ENCODE results near the gene CACNB4. TPM values are rescaled to one million over a fixed set of nuclear protein-coding genes. Genes with fewer than 3 reads are reported as not detected.

Gene CACNB4
- total RNA-seq, 2 experiments from 2014 or later = 0.06 to 0.76 TPM

GRCh38 chr2:152051436-152051835 is 47.4 kb downstream of the CACNB4 start:
- H3K4me1 ChIP-seq (ENCODE audit: insufficient read depth, low read length, poor library complexity, severe bottlenecking) = no peaks in the 10 kb centered on the region
- no peak overlapping the region for H3K4me3 ChIP-seq (ENCODE audit: low read depth, low read length, poor library complexity, severe bottlenecking)
- BruUV-seq (replicated peaks) = no TSS peak
- H3K4me2 ChIP-seq (ENCODE audit: low read length) = no peak overlapping the region
- H3K27ac ChIP-seq (ENCODE audit: low read depth, low read length, poor library complexity, severe bottlenecking) = no peak overlapping the region
- no peaks in the 10 kb centered on the region for H3K9me2 ChIP-seq (ENCODE audit: insufficient read depth, low read length)
- ChIA-PET POLR2A (no interaction called here), CTCF (ENCODE audit: unreplicated experiment) (no interaction called here)
- no peaks in the 10 kb centered on the region for H4K20me1 ChIP-seq (ENCODE audit: insufficient read depth, low read length)
- intact Hi-C loops (cut with micrococcal nuclease; ENCODE audit: unreplicated experiment) = no loop called here
- no peaks in the 10 kb centered on the region for H3K79me2 ChIP-seq (ENCODE audit: insufficient read depth, low read depth, low read length)
- TF ChIP-seq CTCF (conservative IDR thresholded peaks at IDR 0.05; ENCODE audit: low read length) (no peak), EZH2phosphoT487 (IDR thresholded peaks at IDR 0.05; ENCODE audit: borderline replicate concordance, low read depth, low read length) (no peak)
- no peaks in the 10 kb centered on the region for H3K9me3 ChIP-seq (ENCODE audit: low read length)
- no peaks in the 10 kb centered on the region for H3K36me3 ChIP-seq (ENCODE audit: insufficient read depth, low read length)
- DNase-seq (ENCODE audit: low spot score) = no peak
- no peak overlapping the region for H2AFZ ChIP-seq (ENCODE audit: low read length)

- CTCF ChIA-PET (ENCODE audit: unreplicated experiment) = no interaction called here
- TF ChIP-seq CTCF (conservative IDR thresholded peaks at IDR 0.05; ENCODE audit: low read length) (no peak), EZH2phosphoT487 (IDR thresholded peaks at IDR 0.05; ENCODE audit: borderline replicate concordance, low read depth, low read length) (no peak)
- Histone ChIP-seq H3K4me3 (ENCODE audit: low read depth, low read length, poor library complexity, severe bottlenecking) (no peak overlapping the region), H3K9me3 (ENCODE audit: low read length) (no peaks in the 10 kb centered on the region), H3K79me2 (ENCODE audit: insufficient read depth, low read depth, low read length) (no peaks in the 10 kb centered on the region), H3K4me1 (ENCODE audit: insufficient read depth, low read length, poor library complexity, severe bottlenecking) (no peaks in the 10 kb centered on the region), H4K20me1 (ENCODE audit: insufficient read depth, low read length) (no peaks in the 10 kb centered on the region), H2AFZ (ENCODE audit: low read length) (no peak overlapping the region), H3K36me3 (ENCODE audit: insufficient read depth, low read length) (no peaks in the 10 kb centered on the region), H3K27ac (ENCODE audit: low read depth, low read length, poor library complexity, severe bottlenecking) (no peak overlapping the region), H3K9me2 (ENCODE audit: insufficient read depth, low read length) (no peaks in the 10 kb centered on the region), H3K4me2 (ENCODE audit: low read length) (no peak overlapping the region)
- BruUV-seq (replicated peaks) = no TSS peak
- POLR2A ChIA-PET = interaction anchor here (0.7 kb wide), 2 partner anchors 10 to 426 kb away, joined by 3 read pairs; no protein-coding TSS in a partner anchor
- DNase-seq (ENCODE audit: low spot score) = no peak
- intact Hi-C loops (cut with micrococcal nuclease; ENCODE audit: unreplicated experiment) = no loop called here
These were observed 47.9 kb downstream of the CACNB4 start for GRCh38 chr2:152050915-152051314.

GRCh38 chr2:152050341-152050740 is 48.5 kb downstream of the CACNB4 start:
- Histone ChIP-seq H3K4me1 (ENCODE audit: insufficient read depth, low read length, poor library complexity, severe bottlenecking) (no peaks in the 10 kb centered on the region), H2AFZ (ENCODE audit: low read length) (no peak overlapping the region), H3K27ac (ENCODE audit: low read depth, low read length, poor library complexity, severe bottlenecking) (no peak overlapping the region), H3K79me2 (ENCODE audit: insufficient read depth, low read depth, low read length) (no peaks in the 10 kb centered on the region), H3K4me3 (ENCODE audit: low read depth, low read length, poor library complexity, severe bottlenecking) (no peak overlapping the region), H3K36me3 (ENCODE audit: insufficient read depth, low read length) (no peaks in the 10 kb centered on the region), H3K9me2 (ENCODE audit: insufficient read depth, low read length) (no peaks in the 10 kb centered on the region), H3K9me3 (ENCODE audit: low read length) (no peaks in the 10 kb centered on the region), H4K20me1 (ENCODE audit: insufficient read depth, low read length) (no peaks in the 10 kb centered on the region), H3K4me2 (ENCODE audit: low read length) (no peak overlapping the region)
- ChIA-PET POLR2A (interaction anchor here (0.7 kb wide), 2 partner anchors 9 to 426 kb away, joined by 3 read pairs; no protein-coding TSS in a partner anchor), CTCF (ENCODE audit: unreplicated experiment) (no interaction called here)
- no TSS peak for BruUV-seq (replicated peaks)
- intact Hi-C loops (cut with micrococcal nuclease; ENCODE audit: unreplicated experiment) = no loop called here
- DNase-seq (ENCODE audit: low spot score) = no peak
- TF ChIP-seq CTCF (conservative IDR thresholded peaks at IDR 0.05; ENCODE audit: low read length) (no peak), EZH2phosphoT487 (IDR thresholded peaks at IDR 0.05; ENCODE audit: borderline replicate concordance, low read depth, low read length) (no peak)

Measured in OCI-LY7 (cell line).